ENCODE measurements around the gene RERE.

GRCh38 chr1:8345621-8346415 is 471.6 kb downstream of the RERE start:
- TF ChIP-seq MAX (IDR thresholded peaks at IDR 0.05) (no peak), EP300 (IDR thresholded peaks at IDR 0.05; ENCODE audit: borderline replicate concordance) (no peak), CEBPB (IDR thresholded peaks at IDR 0.05) (no peak)

Data from Ishikawa (cell line).